Activated CD8-positive, alpha-beta memory T cell treated with anti-CD3 and anti-CD28 coated beads for 48 hours (primary cell): Measurements from ENCODE around the gene SIDT2.

Experiments
- DNase-seq, 3 experiments: peaks; one replicate each; pipeline ENCODE4 v3.0.0-alpha.2; 2020; ENCODE audit warnings: low read depth in 2 of 3, low spot score in 2 of 3

SIDT2 gene

GRCh38 chr11:117187799-117188481 lies 9.4 kb downstream of the SIDT2 start:
- no peak for DNase-seq

GRCh38 chr11:117188620-117189081 lies 10.1 kb downstream of the SIDT2 start:
- DNase-seq: no peak

- DNase-seq: no peak
These were observed 10.8 kb downstream of the SIDT2 start for GRCh38 chr11:117189191-117189940.

GRCh38 chr11:117189941-117190544 lies 11.5 kb downstream of the SIDT2 start:
- no peak for DNase-seq

GRCh38 chr11:117191680-117192400 lies 13.3 kb downstream of the SIDT2 start:
- DNase-seq: no peak

- no peak for DNase-seq
These were observed 13.9 kb downstream of the SIDT2 start for GRCh38 chr11:117192401-117192875.

- no peak for DNase-seq
These were observed 14.8 kb downstream of the SIDT2 start for GRCh38 chr11:117193130-117194020.

GRCh38 chr11:117194267-117194666 lies 15.7 kb downstream of the SIDT2 start:
- no peak for DNase-seq

GRCh38 chr11:117195258-117195657 lies 16.7 kb downstream of the SIDT2 start:
- DNase-seq: no peak

- no peak for DNase-seq
These were observed 17.2 kb downstream of the SIDT2 start for GRCh38 chr11:117195761-117196160.

- no peak for DNase-seq
These were observed 18.5 kb downstream of the SIDT2 start for GRCh38 chr11:117197006-117197405.

- no peak for DNase-seq
These were observed 19.2 kb downstream of the SIDT2 start for GRCh38 chr11:117197516-117198456.

GRCh38 chr11:117198613-117199012 lies 20.1 kb downstream of the SIDT2 start:
- no peak for DNase-seq

- DNase-seq: no peak
These were observed 20.7 kb downstream of the SIDT2 start, which contains the start of gene TAGLN for GRCh38 chr11:117199053-117199915. TSS of gene TAGLN (plus strand) at chr11:117199370. CDS start at chr11:117203014, 3,644 bp downstream.

GRCh38 chr11:117199916-117200812 lies 21.6 kb downstream of the SIDT2 start:
- DNase-seq: no peak

- DNase-seq: no peak
These were observed 22.5 kb downstream of the SIDT2 start for GRCh38 chr11:117200813-117201657.
